Loucy (cell line): Measurements from ENCODE around the gene TIMP1.

Experiments
- CTCF ChIP-seq: fragments of 200-600 bp; sonication (generic); conservative IDR thresholded peaks from 2 replicates; pipeline ENCODE4 v1.5.1; 2014; ENCODE audit warnings: mild to moderate bottlenecking, antibody characterized with exemption, low read length
- EZH2phosphoT487 ChIP-seq: fragments of 200-600 bp; IDR thresholded peaks from 2 replicates; pipeline ENCODE4 v1.6.1; 2018; ENCODE audit warnings: antibody characterized with exemption, mild to moderate bottlenecking, moderate library complexity, borderline replicate concordance

GRCh38 chrX:47583240-47583861 is 1.1 kb downstream of the TIMP1 start:
- TF ChIP-seq EZH2phosphoT487 (no peak), CTCF (no peak)
